Astrocyte (in vitro differentiated cells and primary cell): ENCODE data around the gene ECI1.

Source experiments
- EZH2 ChIP-seq: IDR thresholded peaks from 2 replicates; pipeline ENCODE4 v1.6.1; 2012; ENCODE audit warnings: mild to moderate bottlenecking, low read length, inconsistent platforms; ENCODE audit not compliant: insufficient read depth
- TF ChIP-seq, protein P1 (sequence below): IDR thresholded peaks from 2 replicates; pipeline ENCODE4 v1.5.1; 2011; ENCODE audit warnings: low read depth, mild to moderate bottlenecking, inconsistent platforms, low read length, moderate library complexity; ENCODE audit not compliant: insufficient read depth

DNA sequence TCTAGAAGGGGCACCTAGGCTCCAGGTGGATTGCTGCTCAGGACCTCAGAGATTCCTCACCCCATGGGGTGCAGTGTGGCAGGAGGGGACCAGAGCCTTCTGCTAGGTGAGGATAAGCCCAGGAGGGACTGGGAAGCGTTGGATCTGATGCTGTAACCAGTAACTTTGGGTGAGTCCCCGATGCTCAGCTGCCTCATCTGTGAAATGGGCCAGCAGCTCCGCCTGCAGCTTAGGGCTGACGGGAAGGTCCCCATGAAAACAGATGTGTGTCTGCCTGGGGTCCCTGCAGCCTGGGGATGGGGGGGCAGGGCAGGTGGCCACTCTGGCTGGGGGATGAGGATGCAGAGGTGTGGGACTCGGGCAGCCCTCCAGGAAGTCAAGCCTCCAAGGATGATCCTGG is 52.3 kb downstream of the ECI1 start:
- TF ChIP-seq, protein P1, sequence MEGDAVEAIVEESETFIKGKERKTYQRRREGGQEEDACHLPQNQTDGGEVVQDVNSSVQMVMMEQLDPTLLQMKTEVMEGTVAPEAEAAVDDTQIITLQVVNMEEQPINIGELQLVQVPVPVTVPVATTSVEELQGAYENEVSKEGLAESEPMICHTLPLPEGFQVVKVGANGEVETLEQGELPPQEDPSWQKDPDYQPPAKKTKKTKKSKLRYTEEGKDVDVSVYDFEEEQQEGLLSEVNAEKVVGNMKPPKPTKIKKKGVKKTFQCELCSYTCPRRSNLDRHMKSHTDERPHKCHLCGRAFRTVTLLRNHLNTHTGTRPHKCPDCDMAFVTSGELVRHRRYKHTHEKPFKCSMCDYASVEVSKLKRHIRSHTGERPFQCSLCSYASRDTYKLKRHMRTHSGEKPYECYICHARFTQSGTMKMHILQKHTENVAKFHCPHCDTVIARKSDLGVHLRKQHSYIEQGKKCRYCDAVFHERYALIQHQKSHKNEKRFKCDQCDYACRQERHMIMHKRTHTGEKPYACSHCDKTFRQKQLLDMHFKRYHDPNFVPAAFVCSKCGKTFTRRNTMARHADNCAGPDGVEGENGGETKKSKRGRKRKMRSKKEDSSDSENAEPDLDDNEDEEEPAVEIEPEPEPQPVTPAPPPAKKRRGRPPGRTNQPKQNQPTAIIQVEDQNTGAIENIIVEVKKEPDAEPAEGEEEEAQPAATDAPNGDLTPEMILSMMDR: no peak
- TF ChIP-seq EZH2: no peak
